Psoas muscle (tissue), 8 donors: Measurements from ENCODE around the gene ZFHX3. TPM values are rescaled to one million over a fixed set of nuclear protein-coding genes. Genes with fewer than 3 reads are reported as not detected.
A peak's percentile ranks its signal among the peaks of the same experiment; 100 is the strongest.

Source experiments
- ATAC-seq, 4 donors: fragments of 200-7000 bp; cut with Tn5 transposase; one replicate each; pipeline ENCODE4 v1.9.1; 2020; ENCODE audit warnings: moderate library complexity in 3 of 4, mild to moderate bottlenecking in 2 of 4
- DNase-seq, 2 donors: peaks; one replicate each; pipeline ENCODE4 v3.0.0-alpha.2; 2020
- H3K27ac ChIP-seq: fragments of 200-600 bp; one replicate; pipeline ENCODE4 v1.8.0; 2022
- H3K27me3 ChIP-seq, 3 donors: fragments of 200-600 bp in 1 of 3; one replicate each; pipeline versions ENCODE4 v1.6.1 to v1.8.0; 2013 to 2022; ENCODE audit warnings: low read length in 2 of 3, mild to moderate bottlenecking in 2 of 3, moderate library complexity in 1 of 3; ENCODE audit not compliant: insufficient read depth in 3 of 3
- H3K36me3 ChIP-seq, 2 donors: fragments of 200-600 bp in 1 of 2; one replicate each; pipeline versions ENCODE4 v1.6.1 to v1.8.0; 2013 to 2022; ENCODE audit warnings: low read depth in 1 of 2, mild to moderate bottlenecking in 1 of 2, moderate library complexity in 1 of 2; ENCODE audit not compliant: insufficient read depth in 1 of 2
- H3K4me1 ChIP-seq: fragments of 200-600 bp; one replicate; pipeline ENCODE4 v1.8.0; 2022
- H3K4me3 ChIP-seq: fragments of 200-600 bp; one replicate; pipeline ENCODE4 v1.8.0; 2022; ENCODE audit warnings: mild to moderate bottlenecking
- H3K9me3 ChIP-seq: fragments of 200-600 bp; one replicate; pipeline ENCODE4 v1.8.0; 2022
- WGBS, 3 donors: extraction: QIAGEN DNeasy Blood & Tissue Kit; methylation state at CpG; one replicate each; pipeline versions ENCODE4 v1.1.6 to v1.1.7; 2013; 5-methylcytosine and 5-hydroxymethylcytosine counted together
- intact Hi-C, 2 donors: fragments of 100-400 bp; cut with DNase I; formaldehyde crosslinking; loops; one replicate each; pipeline versions ENCODE4 v1.11.0 to v1.14.2; 2022
- polyA plus RNA-seq, 3 donors: library from polyadenylated mRNA; stranded (reverse); fragments of 200-250 nt; gene quantifications; one replicate each; pipeline ENCODE4 v1.2.3, GENCODE V29; 2013
- total RNA-seq, 4 donors: library from RNA; stranded (reverse); fragmentation: NEBNext Ultra II Directional in 2 of 4; extraction: Animal tissue kit (Norgen Biotek cat#: 25700) in 2 of 4; gene quantifications; one replicate each; pipeline versions ENCODE4 v1.2.1 to v1.2.4, GENCODE V29; 2021 to 2023
- TF ChIP-seq, protein P1 (sequence below): fragments of 200-600 bp; IDR thresholded peaks from one replicate; pipeline ENCODE4 v1.8.0; 2022; ENCODE audit warnings: antibody characterized with exemption
- donor health status: healthy with polysubstance abuse.
- donor health status: DM: no; HTN: no; CAD: no; lungs with moderate emphysema.
- donor health status: Bipolar disorder and iron deficiency.
- donor health status: healthy.
- donor health status: DM: yes; HTN: yes; CAD: no.
- donor health status: DM: no; HTN: no; CAD: no.
- donor health status: DM: no; HTN: no; CAD: no.
- donor health status: DM: yes; HTN: yes; CAD: no.

ZFHX3 gene
- total and polyA plus RNA-seq, 7 donors: 3.3 to 36.9 (median 11.5) TPM

DNA sequence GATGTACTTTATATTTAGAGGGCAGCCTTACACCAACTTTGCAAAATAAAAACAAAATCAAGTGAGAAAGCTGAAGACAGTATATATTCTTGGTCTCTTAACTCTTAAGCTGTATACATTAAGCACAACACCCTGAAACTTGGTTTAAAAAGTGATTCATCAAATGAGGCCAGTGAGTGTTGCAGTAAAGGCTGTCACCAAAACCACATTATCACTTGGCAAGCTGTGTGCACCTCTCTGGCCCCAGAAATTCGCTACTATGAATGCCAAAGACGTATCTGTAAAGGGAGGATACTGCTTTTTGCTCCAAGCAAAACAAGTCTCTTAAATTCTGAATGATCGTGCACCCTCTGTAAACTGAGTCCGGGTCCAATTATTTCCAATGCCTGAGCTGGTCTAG, 163.9 kb downstream of the ZFHX3 start:
- TF ChIP-seq, protein P1, sequence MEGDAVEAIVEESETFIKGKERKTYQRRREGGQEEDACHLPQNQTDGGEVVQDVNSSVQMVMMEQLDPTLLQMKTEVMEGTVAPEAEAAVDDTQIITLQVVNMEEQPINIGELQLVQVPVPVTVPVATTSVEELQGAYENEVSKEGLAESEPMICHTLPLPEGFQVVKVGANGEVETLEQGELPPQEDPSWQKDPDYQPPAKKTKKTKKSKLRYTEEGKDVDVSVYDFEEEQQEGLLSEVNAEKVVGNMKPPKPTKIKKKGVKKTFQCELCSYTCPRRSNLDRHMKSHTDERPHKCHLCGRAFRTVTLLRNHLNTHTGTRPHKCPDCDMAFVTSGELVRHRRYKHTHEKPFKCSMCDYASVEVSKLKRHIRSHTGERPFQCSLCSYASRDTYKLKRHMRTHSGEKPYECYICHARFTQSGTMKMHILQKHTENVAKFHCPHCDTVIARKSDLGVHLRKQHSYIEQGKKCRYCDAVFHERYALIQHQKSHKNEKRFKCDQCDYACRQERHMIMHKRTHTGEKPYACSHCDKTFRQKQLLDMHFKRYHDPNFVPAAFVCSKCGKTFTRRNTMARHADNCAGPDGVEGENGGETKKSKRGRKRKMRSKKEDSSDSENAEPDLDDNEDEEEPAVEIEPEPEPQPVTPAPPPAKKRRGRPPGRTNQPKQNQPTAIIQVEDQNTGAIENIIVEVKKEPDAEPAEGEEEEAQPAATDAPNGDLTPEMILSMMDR: no peak
- Histone ChIP-seq H3K36me3 (peaks cover 9 to 46% of the 10 kb centered on the region in 2 donors), H3K4me3 (no peak overlapping the region), H3K4me1 (peaks cover 4% of the 10 kb centered on the region), H3K27ac (no peak overlapping the region), H3K9me3 (no peaks in the 10 kb centered on the region), H3K27me3 (no peaks in the 10 kb centered on the region)
- intact Hi-C loops: no loop called here
- WGBS, 3 donors: 80 to 90% (median 81%) methylated on average over 4 of the region's 4 CpGs
- no peak for ATAC-seq
- no peak for DNase-seq

DNA sequence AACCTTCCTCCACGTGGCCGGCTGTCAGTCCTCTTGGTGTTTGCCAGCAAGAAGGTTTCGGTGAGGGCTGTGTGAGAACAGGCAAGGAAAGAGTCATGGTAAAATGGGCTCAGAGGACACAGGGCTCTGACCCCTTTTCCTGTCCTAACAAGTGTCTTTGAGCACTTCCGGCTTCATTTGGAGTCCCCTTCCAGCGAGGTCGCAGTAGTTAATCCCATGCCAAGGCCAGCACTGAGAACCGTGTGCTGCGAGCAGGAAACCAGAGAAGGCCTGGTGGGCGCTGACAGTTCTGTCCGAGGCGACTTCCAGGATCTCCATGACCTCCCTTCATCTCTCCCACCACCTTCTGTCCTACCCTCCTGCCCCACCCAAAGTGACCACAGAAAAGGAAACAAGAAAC, 168.1 kb downstream of the ZFHX3 start:
- no peak for DNase-seq
- TF ChIP-seq, protein P1: no peak
- Histone ChIP-seq H3K4me3 (no peak overlapping the region), H3K4me1 (peaks cover 34% of the 10 kb centered on the region), H3K27me3 (no peaks in the 10 kb centered on the region), H3K27ac (peak overlapping the region; percentile 5), H3K9me3 (no peaks in the 10 kb centered on the region), H3K36me3 (peaks cover 0 to 5% of the 10 kb centered on the region in 2 donors)
- WGBS, 3 donors: 63 to 86% (median 64%) methylated on average over 11 of the region's 11 CpGs
- intact Hi-C loops: no loop called here
- no peak for ATAC-seq

DNA sequence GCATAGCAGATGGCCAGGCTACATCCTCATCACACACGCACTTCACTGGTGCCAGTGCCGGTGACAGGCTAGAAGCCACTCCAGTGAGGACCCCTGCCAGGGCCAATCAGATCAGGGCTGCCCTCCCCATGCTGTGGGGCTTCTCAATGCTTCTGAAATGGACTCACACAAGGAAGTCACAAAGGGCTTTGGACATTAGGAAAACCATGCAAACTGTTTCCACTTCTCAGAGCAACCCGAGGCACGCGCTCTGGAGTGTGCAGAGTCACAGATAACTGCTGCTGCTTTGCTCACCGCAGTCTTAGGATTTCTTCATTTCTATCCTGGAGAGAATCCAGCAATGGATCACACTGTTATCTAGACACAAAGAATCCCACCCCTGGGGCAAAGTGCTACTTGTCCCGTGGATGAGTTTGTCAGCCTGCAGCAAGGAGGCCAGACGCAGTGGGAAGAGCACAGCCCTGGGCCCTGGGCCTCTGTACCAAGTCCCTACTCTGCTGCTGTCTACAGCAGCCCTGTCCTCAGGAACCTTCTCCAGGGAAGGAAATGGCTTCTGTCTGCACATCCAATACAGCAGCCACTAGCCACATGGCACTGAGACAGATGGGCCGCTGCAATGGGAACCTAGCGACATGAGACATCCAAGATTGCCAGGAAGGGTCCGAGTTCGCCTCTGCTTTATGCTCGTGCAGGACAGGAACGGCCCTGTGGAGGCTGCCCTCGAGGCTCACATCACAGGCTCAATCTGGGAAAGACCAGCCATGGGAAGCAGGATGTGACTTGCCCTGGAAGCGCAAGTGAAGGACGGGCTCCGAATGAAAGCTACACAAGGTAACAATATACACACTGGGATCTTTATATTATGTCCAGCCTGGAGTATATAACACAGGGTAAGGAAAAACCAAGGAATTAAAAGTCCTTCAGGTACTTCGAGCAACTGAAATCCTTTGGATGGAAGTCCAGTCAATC, 169.3 kb downstream of the ZFHX3 start:
- Histone ChIP-seq H3K36me3 (no peaks in the 10 kb centered on the region), H3K4me3 (no peak overlapping the region), H3K9me3 (no peaks in the 10 kb centered on the region), H3K27me3 (no peaks in the 10 kb centered on the region), H3K4me1 (peaks cover 34% of the 10 kb centered on the region), H3K27ac (peak overlapping the region; percentile 32)
- peak; percentile 18 to 53 (median 33) for ATAC-seq
- intact Hi-C loops: no loop called here
- DNase-seq: no peak
- TF ChIP-seq, protein P1: no peak
- WGBS, 3 donors: 85 to 90% (median 86%) methylated on average over 19 of the region's 19 CpGs

DNA sequence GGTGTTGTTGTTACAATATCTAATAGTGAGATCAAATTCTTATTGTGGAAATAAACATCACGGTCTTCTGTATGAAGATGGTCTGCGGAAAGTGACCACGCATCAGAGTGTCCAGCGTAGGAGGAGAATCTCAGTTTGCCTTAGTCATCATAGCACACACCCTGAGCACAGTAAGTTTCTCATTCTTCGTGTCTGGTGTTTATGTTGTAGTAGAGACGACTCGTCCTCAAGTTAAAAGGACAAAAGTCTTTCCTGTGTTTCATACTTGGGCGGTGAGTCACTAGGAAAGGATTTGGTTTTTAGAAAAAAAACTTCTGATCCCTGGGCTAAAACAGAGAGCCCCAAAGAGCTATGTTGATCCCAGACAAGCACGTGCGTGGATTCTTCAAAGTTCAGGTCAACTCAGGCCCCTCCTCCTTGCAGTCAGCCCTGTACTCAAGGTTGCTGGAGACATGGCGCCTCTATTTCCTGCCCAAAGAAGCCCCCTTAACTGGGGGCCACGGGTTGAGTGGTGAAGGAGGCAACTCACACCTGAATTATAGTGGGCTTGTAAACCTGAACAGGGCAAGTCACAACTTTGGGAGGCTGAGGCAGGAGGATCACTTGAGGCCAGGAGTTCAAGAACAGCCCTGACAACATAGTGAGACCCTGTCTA, 170.4 kb downstream of the ZFHX3 start:
- no peaks in the 10 kb centered on the region for H3K36me3 ChIP-seq
- ATAC-seq (peak; percentile 34 to 56 (median 42)), DNase-seq (no peak)
- H3K4me3 ChIP-seq: no peak overlapping the region
- peaks cover 34% of the 10 kb centered on the region for H3K4me1 ChIP-seq
- intact Hi-C loops: no loop called here
- TF ChIP-seq, protein P1: no peak
- no peaks in the 10 kb centered on the region for H3K9me3 ChIP-seq
- 60 to 71% (median 64%) methylated on average over 12 of the region's 12 CpGs for whole genome bisulfite sequencing, 3 donors
- no peaks in the 10 kb centered on the region for H3K27me3 ChIP-seq
- peak overlapping the region; percentile 32 for H3K27ac ChIP-seq
